HG03432 (cell line): ENCODE data around the gene MMD.

Source experiments
- ATAC-seq: cut with Tn5 transposase; IDR thresholded peaks from one replicate; pipeline ENCODE4 v1.9.1; 2021; ENCODE audit warnings: mild to moderate bottlenecking, moderate library complexity; ENCODE audit not compliant: unreplicated experiment

The MMD gene

DNA sequence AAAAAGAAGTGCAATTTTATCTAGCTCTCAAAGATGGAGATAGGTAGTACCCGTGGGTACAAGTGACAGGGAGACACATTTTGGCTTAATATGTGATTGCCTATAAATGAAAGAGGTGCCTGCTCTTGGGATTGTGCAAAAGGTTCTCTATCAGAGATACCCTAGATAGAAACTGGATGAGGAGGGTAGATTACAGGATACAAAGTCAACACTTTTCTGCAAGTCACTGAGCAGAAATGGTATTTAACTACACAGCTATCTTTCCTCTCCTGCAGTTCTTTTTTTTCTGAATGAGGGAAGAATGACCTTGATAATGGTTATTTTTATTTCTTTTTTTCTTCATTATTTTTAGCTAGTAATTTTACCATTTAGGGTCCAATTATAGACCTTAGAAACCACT is 67.6 kb downstream of the MMD start:
- ATAC-seq: no peak

DNA sequence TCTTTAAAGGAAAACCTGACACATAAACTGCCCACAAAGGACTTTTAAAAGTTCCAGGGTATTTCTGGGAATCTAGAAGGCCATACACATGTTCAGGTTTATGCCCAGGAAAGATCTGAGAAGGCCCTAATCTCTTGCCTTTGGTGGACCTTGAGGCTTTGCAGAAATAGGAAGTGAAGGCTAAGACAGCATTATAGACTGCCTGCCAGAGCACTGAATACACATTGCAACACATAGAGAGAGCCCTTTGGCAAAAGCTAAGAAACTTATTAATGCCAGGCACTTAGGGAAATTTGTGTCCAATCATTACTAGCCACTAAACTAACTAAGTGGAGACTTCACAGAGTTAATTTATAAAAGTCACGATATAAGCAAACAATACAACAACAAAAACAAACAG is 70.4 kb downstream of the MMD start:
- no peak for ATAC-seq

DNA sequence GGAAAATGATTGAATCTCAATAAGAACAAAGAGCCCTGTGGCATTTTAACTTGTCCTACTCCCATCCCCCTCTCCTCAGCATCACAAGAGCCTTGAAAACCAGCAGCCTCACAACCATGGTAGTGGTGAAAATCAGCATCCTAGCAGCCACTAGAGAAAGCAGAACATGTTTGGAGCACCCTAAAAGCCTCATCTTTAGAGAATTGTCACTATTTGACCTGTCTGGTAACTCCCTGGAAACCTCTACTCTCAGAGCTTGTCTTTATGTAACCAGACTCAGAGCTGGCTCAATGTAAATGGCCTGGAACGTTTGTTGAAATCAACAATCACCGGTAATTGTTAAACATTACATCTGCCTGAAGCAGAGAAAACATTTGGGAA is 70.8 kb downstream of the MMD start:
- ATAC-seq: no peak

DNA sequence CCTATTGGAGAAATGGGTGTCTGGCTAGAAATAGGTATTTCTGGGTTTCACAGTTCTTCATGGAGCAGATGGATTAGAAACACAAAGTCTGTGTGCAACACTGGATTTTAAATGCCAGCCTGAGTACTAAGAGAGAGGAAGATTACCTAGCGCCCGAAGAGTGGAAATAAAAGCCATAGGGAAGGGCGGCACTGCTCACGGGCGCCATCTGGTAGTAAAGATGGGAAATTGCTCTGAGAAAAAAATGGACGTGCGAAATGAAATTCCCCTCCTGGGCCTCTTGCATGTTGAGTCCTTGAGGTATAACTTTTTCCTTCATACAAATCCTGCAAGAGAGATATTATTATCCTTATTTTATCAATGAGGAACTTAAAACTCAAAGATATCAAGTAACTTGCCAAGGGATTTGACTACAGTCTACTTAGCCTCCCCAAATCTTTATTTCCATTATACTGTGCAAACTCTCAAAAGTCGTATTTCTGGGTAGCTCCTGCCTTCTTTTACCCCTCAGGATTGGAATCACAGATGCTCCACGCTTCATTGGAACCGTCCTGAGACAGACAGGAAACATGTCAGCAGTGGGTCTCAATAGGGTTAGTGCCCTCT is 72.8 kb downstream of the MMD start:
- peak; percentile 62 for ATAC-seq

DNA sequence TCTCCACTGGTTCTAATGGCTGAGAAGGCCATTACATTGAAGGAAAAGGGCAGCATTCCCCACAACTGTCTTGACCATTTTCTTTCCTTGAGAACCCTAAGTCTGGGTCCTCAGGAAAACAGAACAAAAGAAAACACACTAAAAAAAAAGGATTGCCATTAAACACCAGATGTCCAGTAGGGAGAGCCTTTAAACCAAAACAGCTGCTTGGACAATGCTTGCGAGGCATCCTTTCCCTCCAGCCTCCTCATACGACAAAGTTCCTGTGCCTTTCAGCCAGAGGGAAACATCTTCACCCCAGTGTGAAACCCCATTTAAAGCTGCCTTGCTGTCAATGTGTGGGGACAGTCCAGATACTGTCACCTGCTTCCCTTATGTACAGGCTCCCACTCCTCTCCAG is 74.3 kb downstream of the MMD start:
- no peak for ATAC-seq

DNA sequence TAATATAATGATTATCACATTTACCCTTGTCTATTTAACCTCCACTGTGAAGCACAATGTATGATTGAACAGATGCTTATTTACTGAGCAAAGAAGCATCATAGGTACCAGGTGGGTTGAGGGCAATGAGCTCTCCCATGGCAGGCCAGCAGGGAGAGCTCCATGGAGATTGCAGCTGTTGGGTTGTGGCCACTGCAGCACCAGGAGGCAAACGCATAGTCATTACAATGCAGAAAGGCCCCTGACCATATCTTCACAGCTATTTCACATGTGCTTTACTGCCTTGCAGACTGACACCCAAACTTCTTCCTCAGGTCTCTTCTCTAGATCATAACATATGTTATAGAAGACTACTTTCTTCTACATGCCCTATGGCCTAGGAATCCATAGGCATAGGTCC is 75.0 kb downstream of the MMD start:
- ATAC-seq: no peak

DNA sequence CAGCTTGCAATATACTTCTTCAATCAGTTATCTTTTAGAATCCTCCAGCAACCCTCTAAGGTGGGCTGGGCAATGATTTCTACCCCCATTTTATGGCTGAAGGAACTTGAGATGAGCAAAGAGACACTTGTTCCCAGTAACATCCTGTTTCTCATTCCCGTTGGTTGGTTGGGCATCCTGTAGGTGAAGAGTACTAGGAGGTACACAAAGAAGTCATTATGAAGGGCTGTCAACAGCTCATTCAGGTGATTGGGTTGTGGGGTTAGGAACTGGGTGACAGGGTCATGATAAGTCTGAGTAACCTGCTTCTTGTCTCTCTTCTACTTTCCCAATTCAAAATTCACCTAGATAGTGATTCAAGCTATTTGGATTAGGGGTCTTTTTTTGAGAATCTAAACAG is 76.5 kb downstream of the MMD start:
- no peak for ATAC-seq

DNA sequence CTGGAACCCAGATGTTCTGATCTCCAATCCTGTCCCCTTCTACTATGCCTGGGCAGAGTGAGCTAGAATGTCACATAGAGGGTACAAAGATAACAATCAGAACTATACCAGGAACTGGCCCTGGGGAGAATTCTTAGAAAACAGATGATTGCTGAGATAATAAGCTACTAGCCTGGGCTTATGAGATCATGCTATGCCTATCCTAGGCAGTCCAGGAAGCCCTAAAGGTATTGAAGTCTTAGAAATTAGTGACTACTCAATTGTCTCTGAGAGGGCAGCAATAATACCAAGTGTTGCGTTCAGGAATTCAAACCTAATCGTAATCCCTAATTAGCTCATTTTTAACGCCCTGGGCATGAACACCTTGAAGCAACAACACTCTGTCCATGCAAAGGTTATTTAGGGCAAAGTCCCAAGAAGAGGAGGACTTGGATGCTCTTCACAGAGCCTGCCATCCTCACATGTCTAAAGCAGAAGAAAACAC is 77.1 kb downstream of the MMD start:
- no peak for ATAC-seq

DNA sequence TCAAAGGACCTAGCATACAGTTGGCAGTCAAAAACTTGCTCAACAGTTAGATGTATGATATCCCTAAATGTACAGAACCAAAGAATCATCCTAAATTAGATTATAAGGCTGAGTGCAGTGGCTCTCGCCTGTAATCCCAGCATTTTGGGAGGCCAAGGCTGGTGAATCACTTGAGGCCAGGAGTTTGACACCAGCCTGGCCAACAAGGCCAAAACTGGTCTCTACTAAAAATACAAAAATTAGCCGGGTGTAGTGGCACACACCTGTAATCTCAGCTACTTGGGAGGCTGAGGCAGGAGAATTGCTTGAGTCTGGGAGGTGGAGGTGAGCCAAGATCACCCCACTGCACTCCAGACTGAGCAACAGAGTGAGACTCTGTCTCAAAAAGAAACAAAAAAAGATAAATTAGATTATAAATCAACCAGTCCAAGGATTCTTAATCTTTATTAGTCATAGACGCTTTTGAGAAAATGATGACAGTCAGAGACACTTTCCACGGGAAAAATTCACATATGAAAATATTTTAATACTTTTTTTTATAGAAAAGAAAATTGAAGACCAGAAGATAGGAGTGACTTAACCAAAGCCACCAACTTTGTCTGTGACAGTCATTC is 77.6 kb downstream of the MMD start:
- no peak for ATAC-seq

DNA sequence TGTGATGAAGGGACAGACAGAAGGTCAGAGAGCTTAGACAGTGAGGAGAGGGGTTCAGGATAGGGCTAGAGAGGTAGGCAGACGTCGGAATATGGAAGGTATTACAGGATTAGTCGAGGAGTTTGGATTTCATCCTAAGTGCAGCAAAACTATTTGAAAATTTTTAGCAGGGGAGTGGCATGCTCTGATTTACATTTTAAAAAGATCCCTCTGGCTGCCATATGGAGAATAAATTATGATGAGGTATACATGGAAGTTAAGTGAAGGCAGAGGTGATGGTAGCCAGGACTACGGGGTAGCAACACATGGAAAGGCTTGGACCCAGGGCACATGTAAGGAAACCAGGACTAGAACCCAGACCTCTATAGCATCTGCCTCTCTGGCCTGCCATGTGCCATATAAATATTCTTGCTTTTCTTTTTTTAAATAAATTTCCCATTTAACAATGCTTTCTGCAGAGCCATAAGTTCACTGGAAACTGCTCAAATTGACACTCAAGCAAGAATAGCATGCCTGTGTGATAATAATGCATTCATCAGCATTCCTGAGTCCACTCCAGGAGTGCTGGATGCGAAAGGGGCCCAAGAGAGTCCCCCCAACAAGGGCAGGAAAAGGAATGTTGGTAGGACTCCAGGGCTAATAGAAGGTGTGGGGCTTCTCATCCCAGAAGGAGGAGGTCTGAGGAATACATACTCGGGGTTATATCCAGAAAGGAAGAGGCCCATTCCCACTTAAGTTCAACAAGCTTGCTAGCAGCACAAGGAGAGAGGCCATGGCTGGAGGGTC is 78.6 kb downstream of the MMD start:
- ATAC-seq: no peak
